ENCODE measurements around the gene KRTAP5-8.
"Not testable (repeated sequence)": the region's sequence is repeated elsewhere in the genome, so short reads cannot be mapped to it uniquely, and the experiment has no call there.

- TF ChIP-seq CTCF (IDR thresholded peaks at IDR 0.05; ENCODE audit: low read depth, low read length); EZH2phosphoT487 (IDR thresholded peaks at IDR 0.05; ENCODE audit: low read depth): not testable (repeated sequence)
Observed at GRCh38 chr11:71534711-71535608, 2.9 kb upstream of the KRTAP5-8 start.

All from OCI-LY3 (cell line).